Measurements from ENCODE around the gene C1QB.

The C1QB gene

DNA sequence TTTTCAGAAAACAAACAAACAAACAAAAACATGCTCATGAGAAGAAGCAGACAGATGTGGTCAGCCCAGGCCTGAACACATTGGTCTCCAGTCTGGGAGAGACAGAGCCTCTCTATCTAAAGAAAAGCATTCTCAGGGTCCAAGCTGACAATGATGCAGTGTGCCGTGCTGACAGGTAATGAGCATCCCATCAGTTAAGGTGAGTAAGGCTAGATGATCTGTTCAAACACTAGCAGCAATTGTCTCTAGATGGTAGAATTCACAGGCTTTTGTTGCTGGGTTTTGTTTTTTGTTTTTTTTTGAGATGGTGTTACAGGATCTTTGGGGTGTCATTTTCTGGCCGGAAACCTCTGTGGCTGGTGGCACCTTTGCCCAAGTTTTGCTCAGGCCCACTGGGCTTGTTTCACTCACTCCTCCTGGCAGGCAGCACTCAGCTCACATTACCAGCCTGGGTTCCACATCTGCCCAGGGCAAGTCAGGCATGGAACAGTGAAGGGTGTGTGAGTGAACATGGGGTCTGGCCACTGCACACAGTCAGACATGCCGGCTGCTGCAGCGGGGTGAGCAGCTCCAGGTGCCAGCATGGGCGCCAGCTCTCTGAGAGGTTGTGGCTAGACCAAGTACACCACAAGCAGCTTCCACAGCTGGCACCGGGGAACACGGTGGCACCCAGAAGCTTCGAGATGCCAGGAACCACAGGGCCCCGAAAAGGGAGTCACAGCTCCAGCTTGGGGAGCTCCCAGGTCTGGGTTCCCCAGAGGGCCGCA lies 19.2 kb upstream of the C1QB start:
- H3K27ac ChIP-seq (ENCODE audit: insufficient read depth, low read depth, low read length, poor library complexity, severe bottlenecking): no peak overlapping the region
- H3K4me1 ChIP-seq (ENCODE audit: control insufficient read depth, insufficient read depth, low read length): peaks cover 11% of the 10 kb centered on the region
- no peak overlapping the region for H3K4me3 ChIP-seq (ENCODE audit: insufficient read depth, low read depth, low read length)
- no peaks in the 10 kb centered on the region for H3K36me3 ChIP-seq (ENCODE audit: control insufficient read depth, insufficient read depth, low read length)
- H3K9me3 ChIP-seq (ENCODE audit: control insufficient read depth, low read length): no peaks in the 10 kb centered on the region
- no peaks in the 10 kb centered on the region for H3K27me3 ChIP-seq (ENCODE audit: control insufficient read depth, insufficient read depth, low read length, poor library complexity, severe bottlenecking)
- 92 to 93% methylated on average over 10 of the region's 10 CpGs for WGBS, 2 experiments

DNA sequence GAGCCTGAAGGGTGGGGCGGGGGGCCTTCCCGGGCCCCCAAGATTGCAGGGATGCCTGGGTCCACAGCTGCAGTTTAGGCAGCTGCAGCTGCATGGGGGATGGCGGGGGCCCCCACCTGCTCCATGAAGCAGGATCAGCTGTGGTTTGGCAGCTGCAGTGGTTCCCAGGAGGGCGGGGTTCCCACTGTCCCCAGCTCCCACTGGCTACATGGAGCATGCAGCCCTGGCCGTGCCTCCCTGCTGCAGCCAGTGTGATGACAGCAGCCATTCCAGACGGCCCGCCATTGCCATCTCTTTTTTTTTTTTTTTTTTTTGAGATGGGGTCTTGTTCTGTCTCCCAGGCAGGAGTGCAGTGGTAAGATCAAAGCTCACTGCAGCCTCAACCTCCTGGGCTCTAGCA lies 17.6 kb upstream of the C1QB start:
- H3K4me1 ChIP-seq (ENCODE audit: control insufficient read depth, insufficient read depth, low read length): peaks cover under 1% of the 10 kb centered on the region
- 83 to 89% methylated on average over 7 of the region's 7 CpGs for WGBS, 2 experiments
- H3K36me3 ChIP-seq (ENCODE audit: control insufficient read depth, insufficient read depth, low read length): no peaks in the 10 kb centered on the region
- no peaks in the 10 kb centered on the region for H3K9me3 ChIP-seq (ENCODE audit: control insufficient read depth, low read length)
- H3K4me3 ChIP-seq (ENCODE audit: insufficient read depth, low read depth, low read length): no peak overlapping the region
- H3K27me3 ChIP-seq (ENCODE audit: control insufficient read depth, insufficient read depth, low read length, poor library complexity, severe bottlenecking): no peaks in the 10 kb centered on the region
- H3K27ac ChIP-seq (ENCODE audit: insufficient read depth, low read depth, low read length, poor library complexity, severe bottlenecking): no peak overlapping the region

GRCh38 chr1:22636353-22636752 lies 16.7 kb upstream of the C1QB start, which contains the start of gene C1QA:
TSS of gene C1QA (plus strand) at chr1:22636628. CDS start at chr1:22637617, 989 bp downstream.
- no peak within 1 kb of the TSS for H3K27ac ChIP-seq (ENCODE audit: insufficient read depth, low read depth, low read length, poor library complexity, severe bottlenecking)

DNA sequence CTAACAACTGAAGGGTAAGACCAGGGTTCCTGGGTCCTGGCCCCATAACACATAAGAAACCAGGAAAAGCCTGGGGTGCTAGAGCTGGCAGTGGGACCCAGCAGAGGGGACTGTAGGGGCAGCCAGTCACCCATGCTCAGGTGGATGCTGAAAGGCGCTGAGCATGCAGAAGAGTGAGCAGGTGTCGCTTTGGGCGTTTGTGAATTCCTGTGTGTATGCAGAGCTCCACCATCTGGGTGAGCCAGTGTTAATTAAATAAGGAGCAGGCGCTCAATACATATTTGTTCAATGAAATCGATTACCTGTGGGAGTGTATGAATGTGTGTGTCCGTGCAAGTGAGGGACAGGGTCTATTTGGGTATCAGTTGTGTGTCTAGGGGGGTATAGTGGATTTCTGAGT lies 16.1 kb upstream of the C1QB start:
- 89 to 90% methylated on average over 6 of the region's 6 CpGs for WGBS, 2 experiments

More at GRCh38 chr1:22636353-22636752, 16.7 kb upstream of the C1QB start, which contains the start of gene C1QA:
- H3K9me3 ChIP-seq (ENCODE audit: control insufficient read depth, low read length): no peaks in the 10 kb centered on the region
- H3K4me3 ChIP-seq (ENCODE audit: insufficient read depth, low read depth, low read length): no peak within 1 kb of the TSS
- H3K36me3 ChIP-seq (ENCODE audit: control insufficient read depth, insufficient read depth, low read length): no peaks in the 10 kb centered on the region
- no peaks in the 10 kb centered on the region for H3K4me1 ChIP-seq (ENCODE audit: control insufficient read depth, insufficient read depth, low read length)
- no peaks in the 10 kb centered on the region for H3K27me3 ChIP-seq (ENCODE audit: control insufficient read depth, insufficient read depth, low read length, poor library complexity, severe bottlenecking)
- 88 to 93% methylated on average over 5 of the region's 5 CpGs for WGBS, 2 experiments

DNA sequence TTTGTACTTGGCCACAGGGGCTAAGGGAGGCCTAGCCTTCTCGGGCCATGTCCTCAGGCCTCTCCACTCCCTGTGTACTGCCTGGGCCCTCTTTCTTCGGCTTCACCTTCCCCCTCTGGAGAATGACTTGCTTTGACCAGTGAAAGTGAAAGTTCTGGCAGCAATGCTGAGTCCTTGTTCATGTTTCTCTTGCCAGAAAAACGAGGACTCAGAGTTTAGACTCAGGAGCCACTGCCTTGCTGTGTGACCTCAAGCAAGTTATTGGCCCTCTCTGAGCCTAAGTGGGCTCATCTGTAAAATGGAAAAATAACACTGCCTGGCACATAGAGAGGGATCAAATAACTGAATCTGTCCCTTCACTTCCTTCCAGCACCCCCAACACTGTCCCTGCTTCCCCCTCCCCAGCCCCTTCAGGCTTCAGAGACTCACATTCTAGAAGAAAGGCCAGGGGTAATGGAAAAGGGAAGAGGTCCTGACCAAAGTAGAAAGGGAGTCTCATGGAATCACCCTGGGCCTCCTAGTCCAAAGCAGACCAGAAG lies 15.1 kb upstream of the C1QB start:
- Histone ChIP-seq H3K4me1 (ENCODE audit: control insufficient read depth, insufficient read depth, low read length) (no peaks in the 10 kb centered on the region), H3K27me3 (ENCODE audit: control insufficient read depth, insufficient read depth, low read length, poor library complexity, severe bottlenecking) (no peaks in the 10 kb centered on the region), H3K36me3 (ENCODE audit: control insufficient read depth, insufficient read depth, low read length) (no peaks in the 10 kb centered on the region), H3K4me3 (ENCODE audit: insufficient read depth, low read depth, low read length) (no peak overlapping the region), H3K9me3 (ENCODE audit: control insufficient read depth, low read length) (no peaks in the 10 kb centered on the region), H3K27ac (ENCODE audit: insufficient read depth, low read depth, low read length, poor library complexity, severe bottlenecking) (no peak overlapping the region)
- 79 to 83% methylated on average over 3 of the region's 3 CpGs for WGBS, 2 experiments

More for the DNA sequence above, 16.1 kb upstream of the C1QB start:
- no peak overlapping the region for H3K4me3 ChIP-seq (ENCODE audit: insufficient read depth, low read depth, low read length)
- H3K27ac ChIP-seq (ENCODE audit: insufficient read depth, low read depth, low read length, poor library complexity, severe bottlenecking): no peak overlapping the region
- H3K36me3 ChIP-seq (ENCODE audit: control insufficient read depth, insufficient read depth, low read length): no peaks in the 10 kb centered on the region
- H3K4me1 ChIP-seq (ENCODE audit: control insufficient read depth, insufficient read depth, low read length): no peaks in the 10 kb centered on the region
- no peaks in the 10 kb centered on the region for H3K9me3 ChIP-seq (ENCODE audit: control insufficient read depth, low read length)
- H3K27me3 ChIP-seq (ENCODE audit: control insufficient read depth, insufficient read depth, low read length, poor library complexity, severe bottlenecking): no peaks in the 10 kb centered on the region

DNA sequence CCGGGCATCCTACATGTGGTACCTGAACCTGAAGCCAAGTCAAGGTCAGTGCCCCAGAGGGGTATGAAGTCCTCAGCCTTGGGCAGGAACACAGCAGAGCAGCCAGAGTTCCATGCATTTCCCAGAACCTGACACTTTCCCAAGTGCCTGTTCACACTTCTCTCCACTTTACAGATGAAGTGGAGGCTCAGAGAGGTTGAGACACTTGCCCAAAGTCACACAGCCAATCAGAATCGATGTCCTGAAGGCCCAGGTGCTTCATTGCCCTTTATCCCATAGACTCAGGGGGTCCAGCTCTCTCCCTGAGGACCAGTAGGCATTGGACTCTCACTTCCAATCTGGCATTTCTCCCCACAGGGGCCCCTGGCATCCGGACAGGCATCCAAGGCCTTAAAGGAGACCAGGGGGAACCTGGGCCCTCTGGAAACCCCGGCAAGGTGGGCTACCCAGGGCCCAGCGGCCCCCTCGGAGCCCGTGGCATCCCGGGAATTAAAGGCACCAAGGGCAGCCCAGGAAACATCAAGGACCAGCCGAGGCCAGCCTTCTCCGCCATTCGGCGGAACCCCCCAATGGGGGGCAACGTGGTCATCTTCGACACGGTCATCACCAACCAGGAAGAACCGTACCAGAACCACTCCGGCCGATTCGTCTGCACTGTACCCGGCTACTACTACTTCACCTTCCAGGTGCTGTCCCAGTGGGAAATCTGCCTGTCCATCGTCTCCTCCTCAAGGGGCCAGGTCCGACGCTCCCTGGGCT lies 14.4 kb upstream of the C1QB start:
- Histone ChIP-seq H3K27me3 (ENCODE audit: control insufficient read depth, insufficient read depth, low read length, poor library complexity, severe bottlenecking) (no peaks in the 10 kb centered on the region), H3K4me3 (ENCODE audit: insufficient read depth, low read depth, low read length) (no peak overlapping the region), H3K27ac (ENCODE audit: insufficient read depth, low read depth, low read length, poor library complexity, severe bottlenecking) (no peak overlapping the region), H3K36me3 (ENCODE audit: control insufficient read depth, insufficient read depth, low read length) (no peaks in the 10 kb centered on the region), H3K9me3 (ENCODE audit: control insufficient read depth, low read length) (no peaks in the 10 kb centered on the region), H3K4me1 (ENCODE audit: control insufficient read depth, insufficient read depth, low read length) (no peaks in the 10 kb centered on the region)
- WGBS, 2 experiments: 93% methylated on average over 23 of the region's 23 CpGs

- Histone ChIP-seq H3K4me1 (ENCODE audit: control insufficient read depth, insufficient read depth, low read length) (no peaks in the 10 kb centered on the region), H3K27me3 (ENCODE audit: control insufficient read depth, insufficient read depth, low read length, poor library complexity, severe bottlenecking) (no peaks in the 10 kb centered on the region), H3K4me3 (ENCODE audit: insufficient read depth, low read depth, low read length) (no peak overlapping the region), H3K9me3 (ENCODE audit: control insufficient read depth, low read length) (no peaks in the 10 kb centered on the region), H3K27ac (ENCODE audit: insufficient read depth, low read depth, low read length, poor library complexity, severe bottlenecking) (no peak overlapping the region), H3K36me3 (ENCODE audit: control insufficient read depth, insufficient read depth, low read length) (no peaks in the 10 kb centered on the region)
- 41 to 42% methylated on average over 8 of the region's 8 CpGs for WGBS, 2 experiments
Measured at GRCh38 chr1:22639286-22639685, 13.8 kb upstream of the C1QB start.

DNA sequence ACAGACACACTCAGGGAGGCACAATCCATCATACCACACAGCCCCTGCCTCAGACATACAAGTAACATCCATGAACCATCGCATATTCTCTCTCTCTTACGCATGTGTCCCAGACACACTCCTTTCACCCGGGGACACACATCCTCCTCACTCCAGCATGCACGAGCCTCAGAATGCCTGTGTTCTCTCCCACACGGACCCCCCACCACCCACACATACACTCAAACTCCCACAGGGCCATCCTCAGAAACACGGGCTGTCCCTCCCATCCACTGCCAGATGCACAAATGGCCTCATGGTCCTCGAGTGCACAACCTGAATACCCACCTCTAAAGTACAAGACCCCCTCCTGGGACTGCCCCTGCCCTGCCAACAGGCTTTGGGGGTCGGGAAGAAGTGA lies 11.8 kb upstream of the C1QB start:
- Histone ChIP-seq H3K27me3 (ENCODE audit: control insufficient read depth, insufficient read depth, low read length, poor library complexity, severe bottlenecking) (no peaks in the 10 kb centered on the region), H3K36me3 (ENCODE audit: control insufficient read depth, insufficient read depth, low read length) (no peaks in the 10 kb centered on the region), H3K9me3 (ENCODE audit: control insufficient read depth, low read length) (no peaks in the 10 kb centered on the region), H3K27ac (ENCODE audit: insufficient read depth, low read depth, low read length, poor library complexity, severe bottlenecking) (no peak overlapping the region), H3K4me3 (ENCODE audit: insufficient read depth, low read depth, low read length) (no peak overlapping the region), H3K4me1 (ENCODE audit: control insufficient read depth, insufficient read depth, low read length) (no peaks in the 10 kb centered on the region)
- WGBS, 2 experiments: 83 to 84% methylated on average over 8 of the region's 8 CpGs

DNA sequence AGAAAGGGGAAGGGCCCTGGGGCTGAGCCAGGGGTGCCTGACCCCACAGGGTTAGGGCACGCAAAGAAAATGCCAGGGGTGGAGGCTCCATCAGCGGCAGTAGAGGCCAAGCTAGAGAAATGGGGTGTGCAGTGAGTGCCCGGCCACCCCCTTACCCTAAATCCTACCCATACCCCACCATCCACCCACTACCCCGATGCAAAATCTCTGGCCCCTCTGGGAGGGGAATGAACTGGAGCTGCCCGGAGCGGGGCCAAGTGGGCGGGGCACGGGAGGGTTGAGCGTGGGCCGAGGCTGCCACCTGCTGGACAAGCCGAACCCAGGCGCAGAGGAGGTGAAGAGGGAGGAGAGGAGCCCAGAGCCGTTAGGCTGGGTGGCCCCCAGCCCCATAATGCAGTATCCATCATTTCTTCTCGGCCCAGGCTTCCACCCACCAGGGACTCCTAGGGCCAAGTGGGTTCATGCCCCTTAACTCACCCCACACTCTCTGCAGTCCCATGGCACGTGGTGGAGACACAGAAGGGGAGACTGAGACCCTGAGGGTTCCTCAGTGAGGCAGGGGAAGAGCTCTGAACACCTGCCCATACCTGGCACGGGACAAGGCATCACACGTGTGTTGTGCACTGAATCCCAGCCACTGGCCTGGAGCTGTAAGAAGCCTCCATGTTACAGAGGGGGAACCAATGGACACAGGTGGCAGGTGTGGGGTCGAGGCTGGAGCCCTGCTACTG lies 11.0 kb upstream of the C1QB start:
- Histone ChIP-seq H3K27me3 (ENCODE audit: control insufficient read depth, insufficient read depth, low read length, poor library complexity, severe bottlenecking) (no peaks in the 10 kb centered on the region), H3K36me3 (ENCODE audit: control insufficient read depth, insufficient read depth, low read length) (no peaks in the 10 kb centered on the region), H3K27ac (ENCODE audit: insufficient read depth, low read depth, low read length, poor library complexity, severe bottlenecking) (no peak overlapping the region), H3K4me3 (ENCODE audit: insufficient read depth, low read depth, low read length) (no peak overlapping the region), H3K4me1 (ENCODE audit: control insufficient read depth, insufficient read depth, low read length) (no peaks in the 10 kb centered on the region), H3K9me3 (ENCODE audit: control insufficient read depth, low read length) (no peaks in the 10 kb centered on the region)
- 20 to 21% methylated on average over 18 of the region's 18 CpGs for WGBS, 2 experiments

GRCh38 chr1:22643381-22643780 lies 9.7 kb upstream of the C1QB start, which contains the start of gene C1QC:
TSS of gene C1QC (plus strand) at chr1:22643633. CDS start at chr1:22644024, 391 bp downstream.
- H3K27me3 ChIP-seq (ENCODE audit: control insufficient read depth, insufficient read depth, low read length, poor library complexity, severe bottlenecking): no peaks in the 10 kb centered on the region
- H3K9me3 ChIP-seq (ENCODE audit: control insufficient read depth, low read length): no peaks in the 10 kb centered on the region
- H3K27ac ChIP-seq (ENCODE audit: insufficient read depth, low read depth, low read length, poor library complexity, severe bottlenecking): no peak within 1 kb of the TSS
- no peaks in the 10 kb centered on the region for H3K36me3 ChIP-seq (ENCODE audit: control insufficient read depth, insufficient read depth, low read length)
- H3K4me1 ChIP-seq (ENCODE audit: control insufficient read depth, insufficient read depth, low read length): no peaks in the 10 kb centered on the region
- WGBS, 2 experiments: 88 to 89% methylated on average over 8 of the region's 8 CpGs
- H3K4me3 ChIP-seq (ENCODE audit: insufficient read depth, low read depth, low read length): no peak within 1 kb of the TSS

Measured in ectodermal cell (in vitro differentiated cells).